GM12873 (cell line): ENCODE measurements around the gene INPP5D.

Source experiments
- TF ChIP-seq, protein P1 (sequence below): IDR thresholded peaks from 2 replicates; pipeline ENCODE4 v1.5.1; 2012; ENCODE audit warnings: low read depth, mild to moderate bottlenecking, moderate library complexity, low read length, control low read depth; ENCODE audit not compliant: insufficient read depth; ENCODE audit errors: missing control alignments

Gene INPP5D

DNA sequence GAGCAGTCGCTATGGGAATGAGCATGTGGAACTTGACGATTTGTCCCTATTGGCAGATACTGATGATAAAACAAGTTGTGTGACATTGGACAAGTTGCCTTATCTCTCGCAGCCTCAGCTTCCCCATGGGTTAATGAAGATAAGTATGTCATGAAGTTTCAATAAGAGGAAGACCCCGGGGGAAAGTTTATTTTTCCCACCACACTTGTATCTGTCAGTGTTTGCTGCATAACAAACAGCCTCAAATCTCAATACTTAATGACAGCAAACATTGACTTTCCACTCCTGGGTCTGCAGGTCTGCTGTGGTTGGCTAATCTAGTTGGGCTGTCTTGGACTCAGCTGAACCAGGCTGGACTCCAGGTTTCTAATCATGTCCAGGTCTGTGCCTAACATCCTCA lies 45.8 kb downstream of the INPP5D start:
- TF ChIP-seq, protein P1, sequence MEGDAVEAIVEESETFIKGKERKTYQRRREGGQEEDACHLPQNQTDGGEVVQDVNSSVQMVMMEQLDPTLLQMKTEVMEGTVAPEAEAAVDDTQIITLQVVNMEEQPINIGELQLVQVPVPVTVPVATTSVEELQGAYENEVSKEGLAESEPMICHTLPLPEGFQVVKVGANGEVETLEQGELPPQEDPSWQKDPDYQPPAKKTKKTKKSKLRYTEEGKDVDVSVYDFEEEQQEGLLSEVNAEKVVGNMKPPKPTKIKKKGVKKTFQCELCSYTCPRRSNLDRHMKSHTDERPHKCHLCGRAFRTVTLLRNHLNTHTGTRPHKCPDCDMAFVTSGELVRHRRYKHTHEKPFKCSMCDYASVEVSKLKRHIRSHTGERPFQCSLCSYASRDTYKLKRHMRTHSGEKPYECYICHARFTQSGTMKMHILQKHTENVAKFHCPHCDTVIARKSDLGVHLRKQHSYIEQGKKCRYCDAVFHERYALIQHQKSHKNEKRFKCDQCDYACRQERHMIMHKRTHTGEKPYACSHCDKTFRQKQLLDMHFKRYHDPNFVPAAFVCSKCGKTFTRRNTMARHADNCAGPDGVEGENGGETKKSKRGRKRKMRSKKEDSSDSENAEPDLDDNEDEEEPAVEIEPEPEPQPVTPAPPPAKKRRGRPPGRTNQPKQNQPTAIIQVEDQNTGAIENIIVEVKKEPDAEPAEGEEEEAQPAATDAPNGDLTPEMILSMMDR, result no peak

DNA sequence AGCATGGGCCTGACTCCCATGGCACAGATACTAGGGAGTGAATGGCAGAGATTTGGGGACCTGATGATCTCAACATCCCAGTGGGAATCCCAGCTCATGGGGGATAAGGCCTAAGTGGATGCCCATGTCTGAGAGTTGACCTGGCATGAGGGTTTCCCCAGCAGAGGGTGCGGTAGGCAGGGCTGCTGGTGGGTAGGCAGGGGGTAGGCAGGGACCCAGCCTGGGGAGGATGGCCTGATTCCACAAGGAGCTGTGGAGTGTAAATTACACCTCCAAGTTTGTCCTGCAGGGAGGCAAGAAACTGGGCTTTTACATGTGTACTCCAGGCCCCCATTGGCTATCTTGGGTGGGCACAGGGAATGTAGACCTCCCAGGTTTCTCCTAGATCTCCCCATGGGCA lies 46.9 kb downstream of the INPP5D start:
- TF ChIP-seq, protein P1, result no peak

GRCh38 chr2:233107831-233108300 lies 47.7 kb downstream of the INPP5D start:
- TF ChIP-seq, protein P1, result no peak

- TF ChIP-seq, protein P1, result no peak
These were observed 48.7 kb downstream of the INPP5D start for GRCh38 chr2:233108611-233109490.

- TF ChIP-seq, protein P1, result no peak
These were observed 51.3 kb downstream of the INPP5D start for GRCh38 chr2:233111427-233111826.

DNA sequence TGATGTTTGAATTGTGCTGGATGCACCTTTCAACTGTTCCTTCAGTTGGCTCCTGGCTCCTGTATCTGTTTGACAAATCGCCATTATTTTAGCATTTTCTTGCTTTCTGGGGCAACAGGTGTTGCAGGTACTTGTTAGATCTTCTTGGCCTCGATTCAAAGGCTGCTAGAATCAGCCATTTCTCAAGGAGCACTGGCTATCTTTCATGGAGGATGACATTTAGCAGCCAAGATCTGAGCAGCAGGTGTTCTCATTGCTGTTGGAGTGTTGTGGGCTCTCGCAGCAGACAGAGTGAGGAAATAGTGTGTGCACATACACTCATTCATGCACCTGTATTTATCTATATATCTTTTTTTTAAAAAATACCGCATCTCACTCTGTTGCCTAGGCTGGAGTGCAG lies 52.2 kb downstream of the INPP5D start:
- TF ChIP-seq, protein P1, result no peak

- TF ChIP-seq, protein P1, result no peak
These were observed 52.8 kb downstream of the INPP5D start for GRCh38 chr2:233112776-233113452.
